HUES48 (cell line): ENCODE results near the gene ODAPH.
"Not testable (repeated sequence)": the region's sequence is repeated elsewhere in the genome, so short reads cannot be mapped to it uniquely, and the experiment has no call there.

Experiments used
- H3K27ac ChIP-seq: one replicate; pipeline ENCODE4 v1.7.0; 2013; ENCODE audit warnings: low read depth, low read length, inconsistent platforms
- H3K27me3 ChIP-seq: 2 replicates; pipeline ENCODE4 v1.6.1; 2013; ENCODE audit warnings: mild to moderate bottlenecking, low read length; ENCODE audit not compliant: control insufficient read depth, insufficient read depth
- H3K36me3 ChIP-seq: 2 replicates; pipeline ENCODE4 v1.6.1; 2013; ENCODE audit warnings: low read length; ENCODE audit not compliant: control insufficient read depth, insufficient read depth
- H3K4me1 ChIP-seq: 2 replicates; pipeline ENCODE4 v1.6.1; 2013; ENCODE audit warnings: mild to moderate bottlenecking, low read length; ENCODE audit not compliant: control insufficient read depth, insufficient read depth
- H3K4me3 ChIP-seq: 2 replicates; pipeline ENCODE4 v1.5.1; 2013; ENCODE audit warnings: mild to moderate bottlenecking, low read depth, low read length
- H3K9ac ChIP-seq: 2 replicates; pipeline ENCODE4 v1.6.1; 2013; ENCODE audit warnings: mild to moderate bottlenecking, low read depth, low read length, moderate library complexity
- H3K9me3 ChIP-seq: 2 replicates; pipeline ENCODE4 v1.6.1; 2013; ENCODE audit warnings: low read length; ENCODE audit not compliant: control insufficient read depth, insufficient read depth

ODAPH gene

DNA sequence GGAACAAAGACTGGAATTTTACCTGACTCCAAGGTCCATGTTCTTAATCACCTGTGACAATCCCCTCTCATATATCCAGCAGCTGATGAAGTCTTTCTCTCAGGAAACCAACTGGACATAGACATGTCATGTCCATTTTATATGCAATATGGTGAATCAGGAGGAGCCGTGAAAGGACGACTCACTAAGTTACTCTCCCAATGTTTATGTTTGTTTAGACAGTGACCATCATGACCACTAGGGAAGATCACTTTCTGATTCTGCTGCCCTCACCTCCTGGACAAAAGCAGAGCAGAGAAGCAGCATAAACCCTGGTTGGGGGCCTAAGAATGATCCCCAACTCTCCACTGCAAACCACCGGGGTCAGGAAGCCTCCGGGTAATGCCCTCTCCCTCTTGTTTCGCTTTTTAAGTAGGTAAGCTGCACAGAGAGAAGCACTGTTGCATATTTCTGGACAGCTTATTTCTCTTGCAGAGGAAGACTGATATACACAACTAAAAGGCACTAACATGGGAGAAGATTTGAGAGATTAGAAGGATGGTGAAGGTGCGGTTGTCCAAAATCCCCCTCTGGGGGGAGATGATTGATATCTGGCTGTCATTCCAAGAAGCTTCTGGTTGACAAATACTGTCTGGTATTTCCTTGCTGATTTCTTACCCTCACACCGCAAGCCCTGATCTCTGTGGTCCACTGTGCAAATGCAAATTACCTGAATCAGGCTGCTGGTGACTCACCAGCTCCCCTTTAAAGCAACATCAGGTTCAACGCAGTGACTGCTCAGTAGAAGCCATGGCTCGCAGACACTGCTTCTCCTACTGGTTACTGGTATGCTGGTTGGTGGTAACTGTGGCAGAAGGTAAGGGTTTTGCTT, at the start of gene ODAPH:
ODAPH (plus strand) TSS at position 773 of the 871 bp plus-strand sequence; CDS start at position 790, 17 bp downstream.
- H3K4me3 ChIP-seq: no peak within 1 kb of the TSS
- no peaks in the 10 kb centered on the region for H3K27me3 ChIP-seq
- H3K4me1 ChIP-seq: peaks cover 5% of the 10 kb centered on the region; the same call in 1 of the 2 replicates
- no peak within 1 kb of the TSS for H3K27ac ChIP-seq
- no peak within 1 kb of the TSS for H3K9ac ChIP-seq
- H3K36me3 ChIP-seq: no peaks in the 10 kb centered on the region
- no peaks in the 10 kb centered on the region for H3K9me3 ChIP-seq

- peaks cover 27% of the 10 kb centered on the region for H3K4me1 ChIP-seq
- H3K27me3 ChIP-seq, H3K9me3 ChIP-seq, H3K9ac ChIP-seq, H3K27ac ChIP-seq, H3K4me3 ChIP-seq: not testable (repeated sequence)
- H3K36me3 ChIP-seq: peaks cover 42% of the 10 kb centered on the region
These were observed 46.3 kb upstream of the ODAPH start for GRCh38 chr4:75509592-75509991.

DNA sequence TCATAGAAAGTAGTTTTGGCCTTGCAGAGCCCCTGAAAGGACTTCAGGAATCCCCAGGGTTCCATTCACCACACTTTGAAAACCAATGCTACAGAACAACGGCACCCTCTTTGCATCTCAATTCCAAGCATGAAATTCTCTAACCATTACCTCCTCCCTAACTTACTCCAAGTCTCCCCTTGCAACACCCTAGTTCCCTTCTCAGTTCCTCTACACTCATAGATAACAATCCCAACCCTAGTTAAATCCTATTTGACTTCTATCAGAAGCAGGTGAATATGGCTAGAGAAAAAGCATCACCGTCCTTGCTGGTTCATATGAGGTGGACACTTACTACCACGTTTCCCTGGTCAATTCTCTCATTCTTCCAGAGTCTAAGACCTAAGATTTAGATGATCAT, 44.0 kb upstream of the ODAPH start:
- Histone ChIP-seq H3K9me3 (no peaks in the 10 kb centered on the region), H3K4me1 (peaks cover 34% of the 10 kb centered on the region), H3K4me3 (peak overlapping the region; percentile 83), H3K27me3 (no peaks in the 10 kb centered on the region), H3K9ac (no peak overlapping the region; the same call in 1 of the 2 replicates), H3K27ac (peak overlapping the region; percentile 81), H3K36me3 (peaks cover 26% of the 10 kb centered on the region)

DNA sequence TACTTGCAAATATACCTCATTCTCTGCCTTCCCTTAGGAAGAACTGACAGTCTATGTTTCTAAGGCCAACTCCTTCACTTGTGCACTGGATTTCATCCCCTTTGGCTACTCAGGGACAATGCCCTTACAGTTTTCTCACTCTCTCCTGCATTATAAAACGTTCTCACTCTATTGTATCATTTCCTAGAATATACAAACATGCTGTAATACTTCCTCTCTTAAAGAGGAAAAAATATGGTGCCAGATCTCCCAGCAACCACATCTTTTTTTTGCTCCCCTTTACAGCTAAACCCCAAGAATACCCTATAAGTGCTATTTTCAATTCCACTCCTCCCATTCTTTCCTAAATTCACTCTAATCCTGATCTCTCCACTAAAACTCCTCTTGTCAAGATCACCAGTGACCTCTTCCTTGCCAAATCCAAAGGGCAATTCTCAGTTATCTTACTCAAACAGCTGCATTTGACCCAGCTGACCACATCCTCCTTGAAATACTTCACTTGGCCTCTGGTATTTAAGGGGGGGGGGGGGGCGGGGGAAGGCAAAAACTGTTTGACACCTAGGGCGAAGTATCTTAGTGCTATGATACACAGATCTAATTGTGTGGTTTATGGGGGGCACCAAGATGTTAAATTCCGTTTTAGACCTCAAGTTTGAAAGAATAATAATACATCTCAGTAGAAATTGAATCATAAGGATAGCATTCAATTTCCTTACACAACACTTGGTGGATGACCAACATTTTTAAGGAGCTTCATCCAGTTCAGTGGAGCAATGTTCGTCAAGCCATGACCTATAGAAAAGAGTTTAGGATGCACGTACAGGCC, 43.3 kb upstream of the ODAPH start:
- H3K4me3 ChIP-seq: peak overlapping the region; percentile 83
- H3K9me3 ChIP-seq: no peaks in the 10 kb centered on the region
- H3K36me3 ChIP-seq: peaks cover 24% of the 10 kb centered on the region
- H3K27ac ChIP-seq: peak overlapping the region; percentile 81
- H3K9ac ChIP-seq: no peak overlapping the region
- H3K27me3 ChIP-seq: no peaks in the 10 kb centered on the region
- H3K4me1 ChIP-seq: peaks cover 34% of the 10 kb centered on the region

- no peaks in the 10 kb centered on the region for H3K9me3 ChIP-seq
- H3K27ac ChIP-seq: peak overlapping the region; percentile 95
- peaks cover 34% of the 10 kb centered on the region for H3K4me1 ChIP-seq
- H3K9ac ChIP-seq: peak overlapping the region; percentile 85
- peaks cover 23% of the 10 kb centered on the region for H3K36me3 ChIP-seq
- no peaks in the 10 kb centered on the region for H3K27me3 ChIP-seq
- peak overlapping the region; percentile 83 for H3K4me3 ChIP-seq
These were observed 42.2 kb upstream of the ODAPH start for GRCh38 chr4:75513526-75514130.

- peak within 1 kb of the TSS; percentile 85 for H3K9ac ChIP-seq
- H3K4me1 ChIP-seq: peaks cover 34% of the 10 kb centered on the region
- H3K9me3 ChIP-seq: no peaks in the 10 kb centered on the region
- H3K27me3 ChIP-seq: no peaks in the 10 kb centered on the region
- peaks cover 26% of the 10 kb centered on the region for H3K36me3 ChIP-seq
- peak within 1 kb of the TSS; percentile 95 for H3K27ac ChIP-seq
- H3K4me3 ChIP-seq: peak within 1 kb of the TSS; percentile 83
These were observed 41.5 kb upstream of the ODAPH start, which contains the start of the genes RCHY1 and THAP6 for GRCh38 chr4:75514131-75514948. TSS of gene RCHY1 (minus strand) at chr4:75514403. CDS start at chr4:75514286, 117 bp downstream. TSS of gene THAP6 (plus strand) at chr4:75514473. CDS start at chr4:75515453, 980 bp downstream.

DNA sequence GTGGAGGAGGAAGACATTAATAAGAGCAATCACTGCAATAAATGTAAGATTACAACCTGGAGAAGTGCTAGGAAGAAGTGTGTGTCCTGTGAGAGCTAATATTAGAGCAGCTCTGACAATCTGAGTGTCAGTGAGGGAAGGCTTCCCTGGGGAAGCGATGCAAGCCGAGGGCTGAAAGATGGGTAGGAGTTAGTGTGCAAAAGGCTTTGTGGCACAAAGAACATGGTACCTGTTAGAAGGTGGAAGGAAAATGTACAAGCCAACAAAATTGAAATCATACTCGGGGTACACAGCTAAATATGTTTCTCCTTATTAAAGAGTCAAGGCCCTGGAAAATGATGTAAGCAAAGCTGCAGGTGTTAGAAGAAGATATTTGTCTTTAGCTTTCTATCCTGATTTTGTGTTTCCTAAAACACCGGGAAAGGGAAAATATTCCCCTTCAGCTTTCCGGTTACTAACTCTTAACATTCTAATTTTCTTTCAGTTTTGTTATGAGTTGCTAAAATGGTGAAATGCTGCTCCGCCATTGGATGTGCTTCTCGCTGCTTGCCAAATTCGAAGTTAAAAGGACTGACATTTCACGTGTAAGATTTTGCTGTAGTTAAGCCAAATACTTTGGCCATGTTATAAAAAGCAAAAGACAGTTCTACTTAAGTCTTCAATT, 40.8 kb upstream of the ODAPH start:
- Histone ChIP-seq H3K27ac (peak overlapping the region; percentile 95), H3K4me1 (peaks cover 34% of the 10 kb centered on the region), H3K9me3 (no peaks in the 10 kb centered on the region), H3K4me3 (peak overlapping the region; percentile 83), H3K27me3 (no peaks in the 10 kb centered on the region), H3K36me3 (peaks cover 26% of the 10 kb centered on the region), H3K9ac (peak overlapping the region; percentile 85)

DNA sequence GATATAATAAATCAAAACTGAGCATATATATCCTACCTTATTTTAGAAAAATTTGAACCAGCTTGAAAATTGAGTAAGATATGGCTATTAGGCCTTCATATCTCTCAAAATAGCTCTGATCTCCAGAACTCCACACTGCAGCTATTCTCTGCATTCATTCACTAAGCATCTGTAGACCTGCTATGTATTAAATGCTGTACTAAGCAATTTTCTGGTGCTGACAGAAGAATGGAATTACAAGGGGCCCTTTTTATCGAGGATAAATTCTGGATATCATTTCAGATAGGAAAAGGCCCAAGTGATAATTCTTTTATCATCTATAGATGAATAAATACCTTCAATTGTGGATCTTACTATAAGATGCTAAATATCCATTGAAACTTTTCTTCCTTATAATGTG, 39.7 kb upstream of the ODAPH start:
- H3K4me1 ChIP-seq: peaks cover 29% of the 10 kb centered on the region
- no peak overlapping the region for H3K27ac ChIP-seq
- no peaks in the 10 kb centered on the region for H3K9me3 ChIP-seq
- H3K4me3 ChIP-seq: no peak overlapping the region
- peaks cover 32% of the 10 kb centered on the region for H3K36me3 ChIP-seq
- no peaks in the 10 kb centered on the region for H3K27me3 ChIP-seq
- no peak overlapping the region for H3K9ac ChIP-seq

DNA sequence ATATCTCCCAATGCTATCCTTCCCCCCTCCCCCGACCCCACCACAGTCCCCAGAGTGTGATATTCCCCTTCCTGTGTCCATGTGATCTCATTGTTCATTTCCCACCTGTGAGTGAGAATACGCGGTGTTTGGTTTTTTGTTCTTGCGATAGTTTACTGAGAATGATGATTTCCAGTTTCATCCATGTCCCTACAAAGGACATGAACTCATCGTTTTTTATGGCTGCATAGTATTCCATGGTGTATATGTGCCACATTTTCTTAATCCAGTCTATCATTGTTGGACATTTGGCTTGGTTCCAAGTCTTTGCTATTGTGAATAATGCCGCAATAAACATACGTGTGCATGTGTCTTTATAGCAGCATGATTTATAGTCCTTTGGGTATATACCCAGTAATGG, 36.4 kb upstream of the ODAPH start:
- H3K9me3 ChIP-seq, H3K27ac ChIP-seq, H3K27me3 ChIP-seq, H3K4me1 ChIP-seq, H3K4me3 ChIP-seq, H3K9ac ChIP-seq: not testable (repeated sequence)
- peaks cover 59% of the 10 kb centered on the region for H3K36me3 ChIP-seq

DNA sequence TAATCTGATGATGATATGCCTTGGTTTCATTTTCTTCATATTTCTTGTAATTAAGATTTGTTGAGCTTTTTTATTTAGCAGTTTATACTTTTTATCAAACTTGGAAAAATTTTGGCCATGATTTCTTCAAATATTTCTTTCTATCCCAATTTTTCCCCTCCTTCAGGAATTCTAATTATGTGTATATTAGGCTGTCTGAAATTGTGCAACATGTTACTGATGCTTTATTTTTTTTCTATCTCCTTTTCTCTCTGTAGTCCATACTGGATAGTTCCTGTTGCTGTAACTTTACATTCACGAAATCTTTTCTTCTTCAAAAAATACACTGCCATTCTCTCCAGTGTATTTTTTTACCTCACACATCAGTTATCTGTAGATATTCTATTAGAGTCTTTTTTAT, 30.8 kb upstream of the ODAPH start:
- Histone ChIP-seq H3K4me1 (no peaks in the 10 kb centered on the region), H3K9me3 (no peaks in the 10 kb centered on the region), H3K9ac (no peak overlapping the region), H3K4me3 (no peak overlapping the region), H3K27me3 (no peaks in the 10 kb centered on the region), H3K36me3 (peaks cover 83% of the 10 kb centered on the region), H3K27ac (no peak overlapping the region)
